ENCODE measurements around the gene DUSP22. TPM values are rescaled to one million over a fixed set of nuclear protein-coding genes. Genes with fewer than 3 reads are reported as not detected.

Gene DUSP22
- total RNA-seq, 1 experiment from 2014 or later = 16.0 TPM

DNA sequence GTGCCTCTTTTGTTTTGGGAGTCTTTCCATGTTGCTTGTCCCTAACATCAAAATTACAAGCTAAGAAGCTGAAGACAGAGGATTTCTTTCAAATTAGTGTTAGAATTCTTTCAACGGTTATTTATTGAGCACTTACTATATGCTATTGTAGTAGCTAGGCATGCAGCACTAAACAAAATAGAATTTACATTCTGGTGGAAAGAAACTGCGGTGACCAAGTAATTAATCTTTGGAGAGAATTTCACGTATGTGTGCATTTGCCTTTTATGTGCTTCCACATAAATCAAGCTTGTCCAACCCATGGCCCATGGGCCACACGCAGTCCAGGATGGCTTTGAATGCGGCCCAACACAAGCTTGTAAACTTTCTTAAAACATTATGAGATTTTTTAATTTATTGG lies 33.0 kb upstream of the DUSP22 start:
- H3K36me3 ChIP-seq (ENCODE audit: insufficient read depth, low read length, poor library complexity, severe bottlenecking) = no peaks in the 10 kb centered on the region
- H3K9me3 ChIP-seq (ENCODE audit: low read depth, low read length, poor library complexity, severe bottlenecking) = peaks cover 14% of the 10 kb centered on the region
- TF ChIP-seq, protein P1, sequence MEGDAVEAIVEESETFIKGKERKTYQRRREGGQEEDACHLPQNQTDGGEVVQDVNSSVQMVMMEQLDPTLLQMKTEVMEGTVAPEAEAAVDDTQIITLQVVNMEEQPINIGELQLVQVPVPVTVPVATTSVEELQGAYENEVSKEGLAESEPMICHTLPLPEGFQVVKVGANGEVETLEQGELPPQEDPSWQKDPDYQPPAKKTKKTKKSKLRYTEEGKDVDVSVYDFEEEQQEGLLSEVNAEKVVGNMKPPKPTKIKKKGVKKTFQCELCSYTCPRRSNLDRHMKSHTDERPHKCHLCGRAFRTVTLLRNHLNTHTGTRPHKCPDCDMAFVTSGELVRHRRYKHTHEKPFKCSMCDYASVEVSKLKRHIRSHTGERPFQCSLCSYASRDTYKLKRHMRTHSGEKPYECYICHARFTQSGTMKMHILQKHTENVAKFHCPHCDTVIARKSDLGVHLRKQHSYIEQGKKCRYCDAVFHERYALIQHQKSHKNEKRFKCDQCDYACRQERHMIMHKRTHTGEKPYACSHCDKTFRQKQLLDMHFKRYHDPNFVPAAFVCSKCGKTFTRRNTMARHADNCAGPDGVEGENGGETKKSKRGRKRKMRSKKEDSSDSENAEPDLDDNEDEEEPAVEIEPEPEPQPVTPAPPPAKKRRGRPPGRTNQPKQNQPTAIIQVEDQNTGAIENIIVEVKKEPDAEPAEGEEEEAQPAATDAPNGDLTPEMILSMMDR (conservative IDR thresholded peaks at IDR 0.05; ENCODE audit: low read depth, low read length) = no peak
- no peak for TF ChIP-seq EZH2 (IDR thresholded peaks at IDR 0.05; ENCODE audit: borderline replicate concordance, low read depth, low read length, poor library complexity, severe bottlenecking)
- no peak for DNase-seq (ENCODE audit: low spot score)
- no TSS peak for BruUV-seq (replicated peaks)
- CTCF ChIA-PET = no interaction called here
- POLR2A ChIA-PET (ENCODE audit: low non-redundant PET) = no interaction called here
- H3K27me3 ChIP-seq (replicated peaks; ENCODE audit: insufficient read depth, low read depth, low read length, poor library complexity) = no peaks in the 10 kb centered on the region
- intact Hi-C loops (cut with micrococcal nuclease; ENCODE audit: unreplicated experiment) = no loop called here
- H3K4me3 ChIP-seq (ENCODE audit: low read depth, low read length, poor library complexity, severe bottlenecking) = no peak overlapping the region
- H3K27ac ChIP-seq (ENCODE audit: low read depth, low read length, poor library complexity, severe bottlenecking) = no peak overlapping the region
- no peaks in the 10 kb centered on the region for H3K4me1 ChIP-seq (ENCODE audit: insufficient read depth, low read length, poor library complexity, severe bottlenecking)

DNA sequence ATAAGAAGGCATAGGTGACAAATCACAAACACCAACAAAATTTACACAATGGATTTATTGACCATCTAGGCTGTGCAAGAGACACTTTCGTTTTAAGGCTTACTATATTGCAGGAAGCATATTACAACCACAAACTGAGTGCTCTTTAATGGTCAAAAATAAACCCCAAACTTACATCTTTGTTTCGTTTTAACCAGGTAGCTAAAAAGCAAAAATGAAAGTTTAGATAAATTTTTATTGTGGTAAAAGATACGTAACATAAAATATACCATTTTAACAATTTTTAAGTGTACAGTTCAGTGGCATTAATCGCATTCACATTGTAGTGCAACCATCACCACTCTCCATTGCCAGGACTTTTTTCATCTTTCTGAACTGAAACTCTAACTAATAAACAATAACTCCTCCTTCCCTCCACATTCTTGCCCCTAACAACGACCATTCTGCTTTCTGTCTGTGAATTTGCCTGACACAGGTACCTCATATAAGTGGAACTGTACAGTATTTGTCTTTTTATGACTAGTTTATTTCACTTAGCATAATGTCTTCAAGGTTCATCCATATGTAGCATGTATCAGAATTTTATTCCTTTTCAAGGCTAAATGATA lies 32.3 kb upstream of the DUSP22 start:
- Histone ChIP-seq H3K27me3 (replicated peaks; ENCODE audit: insufficient read depth, low read depth, low read length, poor library complexity) (no peaks in the 10 kb centered on the region), H3K4me1 (ENCODE audit: insufficient read depth, low read length, poor library complexity, severe bottlenecking) (no peaks in the 10 kb centered on the region), H3K27ac (ENCODE audit: low read depth, low read length, poor library complexity, severe bottlenecking) (no peak overlapping the region), H3K36me3 (ENCODE audit: insufficient read depth, low read length, poor library complexity, severe bottlenecking) (no peaks in the 10 kb centered on the region), H3K9me3 (ENCODE audit: low read depth, low read length, poor library complexity, severe bottlenecking) (peaks cover 18% of the 10 kb centered on the region), H3K4me3 (ENCODE audit: low read depth, low read length, poor library complexity, severe bottlenecking) (no peak overlapping the region)
- intact Hi-C loops (cut with micrococcal nuclease; ENCODE audit: unreplicated experiment) = no loop called here
- no peak for TF ChIP-seq EZH2 (IDR thresholded peaks at IDR 0.05; ENCODE audit: borderline replicate concordance, low read depth, low read length, poor library complexity, severe bottlenecking)
- TF ChIP-seq, protein P1 (conservative IDR thresholded peaks at IDR 0.05; ENCODE audit: low read depth, low read length) = no peak
- no peak for DNase-seq (ENCODE audit: low spot score)
- BruUV-seq (replicated peaks) = no TSS peak
- POLR2A ChIA-PET (ENCODE audit: low non-redundant PET) = no interaction called here
- CTCF ChIA-PET = no interaction called here

DNA sequence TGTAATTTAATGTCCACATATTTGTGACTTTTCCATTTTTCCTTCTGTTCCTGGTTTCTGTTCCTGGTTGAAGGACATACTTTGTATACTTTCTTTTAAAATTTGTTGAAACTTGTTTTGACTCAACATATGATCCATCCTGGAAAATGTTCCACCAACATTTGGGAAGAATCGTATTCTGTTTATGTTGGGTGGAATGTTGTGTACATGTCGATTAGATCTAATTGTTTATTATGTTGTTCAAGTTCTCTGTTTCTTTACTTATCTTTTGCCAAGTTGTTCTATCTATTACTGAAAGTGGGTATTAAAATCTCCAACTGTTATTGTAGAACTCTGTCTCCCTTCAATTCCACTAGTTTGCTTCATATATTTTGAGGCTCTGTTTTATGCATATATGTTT lies 27.7 kb upstream of the DUSP22 start:
- CTCF ChIA-PET = no interaction called here

More for the DNA sequence above, 27.7 kb upstream of the DUSP22 start:
- Histone ChIP-seq H3K36me3 (ENCODE audit: insufficient read depth, low read length, poor library complexity, severe bottlenecking) (no peaks in the 10 kb centered on the region), H3K27me3 (replicated peaks; ENCODE audit: insufficient read depth, low read depth, low read length, poor library complexity) (no peaks in the 10 kb centered on the region), H3K9me3 (ENCODE audit: low read depth, low read length, poor library complexity, severe bottlenecking) (peaks cover 10% of the 10 kb centered on the region), H3K4me1 (ENCODE audit: insufficient read depth, low read length, poor library complexity, severe bottlenecking) (no peaks in the 10 kb centered on the region), H3K4me3 (ENCODE audit: low read depth, low read length, poor library complexity, severe bottlenecking) (no peak overlapping the region), H3K27ac (ENCODE audit: low read depth, low read length, poor library complexity, severe bottlenecking) (no peak overlapping the region)
- intact Hi-C loops (cut with micrococcal nuclease; ENCODE audit: unreplicated experiment) = no loop called here
- no peak for DNase-seq (ENCODE audit: low spot score)
- POLR2A ChIA-PET (ENCODE audit: low non-redundant PET) = no interaction called here
- TF ChIP-seq EZH2 (IDR thresholded peaks at IDR 0.05; ENCODE audit: borderline replicate concordance, low read depth, low read length, poor library complexity, severe bottlenecking) = no peak
- TF ChIP-seq, protein P1 (conservative IDR thresholded peaks at IDR 0.05; ENCODE audit: low read depth, low read length) = no peak
- no TSS peak for BruUV-seq (replicated peaks)
